Hippocampal formation (tissue), 2 donors: Measurements from ENCODE around the gene TLK1.

Experiments
- DNase-seq, 2 donors: peaks; one replicate each; lab custom pipeline; 2025; lab: John Stamatoyannopoulos, UW

Gene TLK1

DNA sequence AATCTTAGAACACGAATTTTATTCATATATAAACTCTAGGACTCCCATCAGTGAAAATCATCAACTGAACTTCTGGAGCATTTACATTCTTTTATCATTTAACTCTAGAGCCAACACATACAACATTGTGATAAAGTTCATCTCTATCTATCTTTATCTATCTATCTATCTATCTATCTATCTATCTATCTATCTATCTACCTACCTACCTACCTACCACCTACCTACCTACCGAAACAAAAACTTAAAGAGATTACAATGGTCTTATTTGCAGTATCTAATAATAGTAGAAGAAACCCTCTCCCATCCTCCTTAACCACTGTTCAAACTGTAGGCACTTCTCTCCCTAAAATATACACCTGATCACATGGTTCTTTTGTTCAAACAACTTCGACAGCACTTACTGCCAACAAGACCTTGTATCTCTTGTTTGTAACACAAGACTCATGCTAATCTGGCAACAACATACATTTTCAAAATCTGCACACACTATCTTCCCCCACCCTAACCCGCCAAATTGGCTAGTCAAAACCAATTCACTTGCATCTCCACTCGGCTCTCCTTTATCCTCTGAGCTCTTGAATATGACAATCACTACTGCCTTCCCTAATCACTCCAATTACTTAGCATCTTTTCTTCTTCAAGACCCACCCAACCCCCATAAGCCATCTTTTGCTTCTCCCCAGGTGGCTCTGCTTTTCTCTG lies 162.6 kb downstream of the TLK1 start:
- DNase-seq, result no peak

GRCh38 chr2:170996316-170996715 lies 164.4 kb downstream of the TLK1 start:
- DNase-seq, result no peak

GRCh38 chr2:170991398-170992182 lies 169.1 kb downstream of the TLK1 start:
- DNase-seq, result no peak

GRCh38 chr2:170986566-170987258 lies 174.0 kb downstream of the TLK1 start:
- DNase-seq, result no peak

DNA sequence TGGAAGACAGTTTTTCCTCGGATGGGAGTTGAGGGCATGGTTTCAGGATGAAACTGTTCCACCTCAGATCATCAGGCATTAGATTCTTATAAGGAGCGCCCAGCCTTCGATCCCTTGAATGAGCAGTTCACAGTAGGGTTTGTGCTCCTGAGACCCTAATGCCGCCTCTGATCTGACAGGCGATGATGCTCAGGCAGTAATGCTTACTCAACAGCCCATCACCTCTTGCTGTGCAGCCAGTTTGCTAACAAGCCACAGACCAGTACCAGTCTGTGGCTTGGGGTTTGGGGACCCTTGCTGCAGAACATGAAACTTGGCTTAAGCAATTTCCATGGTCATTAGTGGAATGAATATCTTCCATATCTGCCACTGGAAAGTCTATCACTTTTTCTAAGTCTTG lies 175.3 kb downstream of the TLK1 start:
- no peak for DNase-seq

- no peak for DNase-seq
These were observed 176.6 kb downstream of the TLK1 start for GRCh38 chr2:170984079-170984478.

DNA sequence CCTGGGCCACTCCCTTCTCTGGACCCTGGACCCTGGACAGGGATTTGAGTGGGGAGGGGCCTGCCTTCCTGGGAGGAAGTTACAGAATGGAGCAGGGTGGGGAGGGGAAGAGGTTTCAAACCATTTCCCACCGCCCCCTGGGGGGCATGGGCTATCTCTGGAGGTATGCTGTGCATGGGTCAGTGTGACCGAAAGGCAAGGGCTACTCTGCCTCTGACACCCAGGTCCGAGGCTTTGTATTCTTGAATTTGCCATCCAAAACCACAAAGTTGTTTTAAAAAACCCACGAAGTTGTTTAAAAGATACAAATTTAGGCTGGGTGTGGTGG lies 184.8 kb downstream of the TLK1 start:
- no peak for DNase-seq

- DNase-seq, result no peak
These were observed 185.4 kb downstream of the TLK1 start for GRCh38 chr2:170975127-170975942.

GRCh38 chr2:170974304-170974993 lies 186.2 kb downstream of the TLK1 start:
- no peak for DNase-seq

DNA sequence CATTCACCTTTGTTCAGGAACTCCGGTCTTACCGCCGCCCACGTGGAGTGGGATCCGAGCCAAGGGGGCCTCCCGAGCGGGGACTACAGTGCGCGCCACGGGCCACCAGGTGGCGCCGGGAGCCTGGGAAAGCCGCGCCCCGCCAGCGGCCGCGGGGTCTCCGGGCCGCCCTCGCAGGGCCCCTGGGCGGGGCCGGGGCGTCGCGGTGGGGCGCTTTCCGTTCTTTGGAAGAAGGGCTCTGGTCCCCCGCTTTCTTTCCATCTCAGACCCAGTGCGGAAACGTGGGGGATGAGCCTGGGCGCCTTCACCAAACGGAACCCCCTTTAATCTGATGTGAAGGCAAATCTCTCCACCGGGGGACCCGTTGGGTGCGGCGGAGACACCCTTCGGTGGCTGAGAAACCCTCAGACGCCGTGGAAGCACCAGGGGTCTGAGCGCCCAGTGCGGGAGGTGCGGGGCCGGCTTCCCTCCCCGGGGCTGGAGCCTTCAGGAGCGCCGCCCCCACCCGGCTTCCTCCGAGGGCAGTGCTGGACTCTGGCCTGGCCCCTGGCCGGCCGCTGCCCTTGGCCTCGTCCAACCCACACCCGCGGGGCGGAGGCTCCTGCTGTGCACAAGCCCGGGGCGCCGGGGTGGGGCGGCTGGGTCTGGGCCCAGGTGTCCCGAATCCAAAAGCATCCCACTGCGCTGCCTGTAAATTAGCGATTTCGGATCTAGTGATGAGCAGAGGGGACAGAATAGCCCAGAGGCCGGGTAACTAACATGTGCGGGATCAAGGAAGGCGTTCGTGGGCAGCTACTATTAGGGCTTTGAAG lies 187.0 kb downstream of the TLK1 start:
- DNase-seq, result peak; percentile 58 to 64

GRCh38 chr2:170973225-170973491 lies 187.5 kb downstream of the TLK1 start:
- DNase-seq, result no peak

DNA sequence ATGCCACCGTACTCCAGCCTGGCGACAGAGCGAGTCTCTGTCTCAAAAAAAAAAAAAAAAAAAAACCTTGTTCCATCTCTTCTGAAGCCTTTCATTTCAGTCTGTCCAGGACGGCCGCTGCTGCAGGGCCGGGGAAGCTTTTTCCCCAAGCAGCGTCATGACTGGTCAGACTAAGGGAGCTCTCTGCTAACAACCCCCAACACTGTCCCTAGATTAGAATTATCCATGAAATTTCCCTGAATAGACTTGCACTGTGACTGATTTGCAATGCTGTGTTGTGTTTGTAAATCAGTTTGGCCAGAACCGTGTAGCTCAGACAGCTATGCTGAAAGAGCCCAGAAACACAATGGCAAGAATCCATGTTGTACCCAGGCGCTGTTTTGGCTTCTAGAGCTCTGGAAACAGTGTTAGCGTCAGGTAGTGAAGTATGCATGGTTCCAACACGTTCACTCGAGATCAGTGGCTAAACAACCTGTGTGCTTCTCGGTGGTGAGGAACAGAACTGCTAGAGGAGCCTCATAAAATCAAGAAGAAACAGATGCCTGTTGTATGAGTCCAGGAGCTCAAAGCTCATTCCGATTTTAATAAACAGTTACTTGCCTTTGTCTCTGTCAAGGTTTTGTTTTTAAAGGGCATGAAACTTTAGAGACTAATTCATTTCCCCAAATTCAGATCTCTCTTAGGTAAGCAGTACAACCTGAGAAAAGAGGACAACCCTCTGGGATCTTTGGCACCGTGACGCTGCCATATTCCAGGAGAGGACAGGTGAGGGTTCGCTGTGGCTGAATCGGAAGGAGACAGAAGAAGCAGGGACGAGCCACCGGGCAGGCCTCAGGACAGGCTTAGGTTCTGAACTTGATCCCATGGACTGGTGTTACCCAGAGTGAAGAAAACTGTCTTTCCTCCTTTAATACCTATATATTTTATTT lies 188.1 kb downstream of the TLK1 start:
- no peak for DNase-seq

GRCh38 chr2:170971071-170971470 lies 189.6 kb downstream of the TLK1 start:
- no peak for DNase-seq

- no peak for DNase-seq
These were observed 190.7 kb downstream of the TLK1 start for GRCh38 chr2:170969872-170970496.

DNA sequence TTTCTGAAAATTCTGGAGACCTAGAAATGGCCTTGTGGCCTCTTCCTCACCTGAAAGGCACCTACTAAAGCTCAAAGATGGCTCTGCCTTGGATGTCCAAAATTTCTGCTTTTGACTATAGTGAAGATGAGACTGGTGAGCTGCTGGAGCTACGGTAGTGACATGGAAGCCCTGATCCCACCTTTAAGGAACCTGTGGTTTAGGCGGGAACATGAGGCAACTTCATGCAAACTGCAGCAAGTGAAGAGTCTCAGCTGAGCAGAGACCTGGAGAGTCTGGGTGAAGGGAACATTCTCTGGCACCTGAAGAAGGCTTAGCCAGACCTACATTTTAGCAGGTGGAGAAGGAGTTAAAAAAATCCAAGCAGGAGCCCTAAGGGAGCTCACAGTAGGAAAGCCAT lies 191.7 kb downstream of the TLK1 start:
- DNase-seq, result no peak

GRCh38 chr2:170968205-170969003 lies 192.3 kb downstream of the TLK1 start:
- DNase-seq, result no peak

DNA sequence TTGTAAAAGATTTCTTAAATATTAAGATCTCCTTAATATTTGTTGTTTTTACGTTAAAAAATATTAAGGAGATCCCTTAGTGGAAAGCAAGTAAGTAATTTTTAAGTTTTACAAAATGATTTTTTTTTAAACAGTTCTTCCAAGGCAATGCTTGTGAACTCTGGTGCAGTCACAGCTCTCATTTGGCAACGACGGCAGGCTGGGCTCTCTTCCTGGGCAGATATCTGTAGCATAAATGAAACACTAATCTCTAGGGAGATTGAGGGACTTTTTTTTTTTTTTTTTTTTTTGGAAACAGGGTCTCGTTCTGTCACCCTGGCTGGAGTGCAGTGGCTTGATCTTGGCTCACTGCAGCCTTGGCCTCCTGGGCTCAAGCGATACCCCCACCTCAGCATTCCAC lies 193.1 kb downstream of the TLK1 start:
- no peak for DNase-seq

GRCh38 chr2:170966648-170967396 lies 193.9 kb downstream of the TLK1 start:
- no peak for DNase-seq
